GM23248 (cell line): ENCODE results near the gene PALMD.

Experiments
- EZH2 ChIP-seq: fragments of 200-600 bp; sonication (generic); IDR thresholded peaks from 2 replicates; pipeline ENCODE4 v1.6.1; 2018; ENCODE audit warnings: antibody characterized with exemption, mild to moderate bottlenecking; ENCODE audit not compliant: insufficient read depth, poor library complexity, severe bottlenecking
- EZH2phosphoT487 ChIP-seq: fragments of 200-600 bp; sonication (generic); IDR thresholded peaks from 2 replicates; pipeline ENCODE4 v1.6.1; 2018; ENCODE audit warnings: antibody characterized with exemption, moderate library complexity, mild to moderate bottlenecking, low read depth; ENCODE audit not compliant: insufficient read depth

DNA sequence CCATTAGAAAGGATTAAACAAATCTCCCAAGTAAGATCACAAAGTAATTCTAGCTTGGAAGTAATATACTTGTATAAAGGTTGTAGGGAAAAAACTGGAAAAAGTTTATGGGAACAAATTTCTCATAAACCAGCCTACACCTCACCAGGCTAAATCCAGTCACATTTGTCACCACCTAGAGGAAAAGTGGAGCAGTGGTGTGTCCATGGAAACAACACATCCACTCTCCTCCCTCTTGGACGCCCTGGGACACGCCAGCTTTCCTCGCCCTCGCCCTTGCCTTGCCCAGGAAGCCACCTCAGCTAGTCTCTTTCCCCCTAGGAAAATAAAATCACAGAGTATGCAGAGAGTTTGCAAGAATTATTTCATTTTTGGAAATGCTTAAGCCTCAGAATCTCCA, 2.2 kb downstream of the PALMD start:
- TF ChIP-seq EZH2: no peak
- no peak for TF ChIP-seq EZH2phosphoT487
